ENCODE data around the gene TMEM151B.

Gene TMEM151B

GRCh38 chr6:44260451-44261297 lies 9.6 kb upstream of the TMEM151B start:
- Histone ChIP-seq H3K27me3 (ENCODE audit: insufficient read depth, poor library complexity, severe bottlenecking) (no peaks in the 10 kb centered on the region), H3K4me3 (ENCODE audit: severe bottlenecking) (no peak overlapping the region), H3K27ac (ENCODE audit: poor library complexity, severe bottlenecking) (no peak overlapping the region), H3K9me3 (ENCODE audit: severe bottlenecking) (no peaks in the 10 kb centered on the region), H3K36me3 (ENCODE audit: low read depth) (peaks cover 5% of the 10 kb centered on the region), H3K4me1 (ENCODE audit: insufficient read depth, poor library complexity, severe bottlenecking) (peaks cover 24% of the 10 kb centered on the region)
- ATAC-seq (ENCODE audit: low read depth) (no peak), DNase-seq (ENCODE audit: low spot score) (no peak)
- no peak for TF ChIP-seq CTCF (IDR thresholded peaks at IDR 0.05; ENCODE audit: poor library complexity, severe bottlenecking)

- no peak overlapping the region for H3K27ac ChIP-seq (ENCODE audit: poor library complexity, severe bottlenecking)
- ATAC-seq (ENCODE audit: low read depth) (no peak), DNase-seq (ENCODE audit: low spot score) (no peak)
- no peaks in the 10 kb centered on the region for H3K36me3 ChIP-seq (ENCODE audit: low read depth)
- peaks cover 18% of the 10 kb centered on the region for H3K4me1 ChIP-seq (ENCODE audit: insufficient read depth, poor library complexity, severe bottlenecking)
- TF ChIP-seq CTCF (IDR thresholded peaks at IDR 0.05; ENCODE audit: poor library complexity, severe bottlenecking) = no peak
- no peaks in the 10 kb centered on the region for H3K27me3 ChIP-seq (ENCODE audit: insufficient read depth, poor library complexity, severe bottlenecking)
- H3K4me3 ChIP-seq (ENCODE audit: severe bottlenecking) = no peak overlapping the region
- no peaks in the 10 kb centered on the region for H3K9me3 ChIP-seq (ENCODE audit: severe bottlenecking)
Measured at GRCh38 chr6:44261581-44261980, 8.7 kb upstream of the TMEM151B start.

GRCh38 chr6:44262467-44263353 lies 7.5 kb upstream of the TMEM151B start:
- no peaks in the 10 kb centered on the region for H3K36me3 ChIP-seq (ENCODE audit: low read depth)
- no peak overlapping the region for H3K4me3 ChIP-seq (ENCODE audit: severe bottlenecking)
- no peaks in the 10 kb centered on the region for H3K9me3 ChIP-seq (ENCODE audit: severe bottlenecking)
- DNase-seq (ENCODE audit: low spot score) = no peak
- no peak for TF ChIP-seq CTCF (IDR thresholded peaks at IDR 0.05; ENCODE audit: poor library complexity, severe bottlenecking)
- H3K27ac ChIP-seq (ENCODE audit: poor library complexity, severe bottlenecking) = no peak overlapping the region
- H3K27me3 ChIP-seq (ENCODE audit: insufficient read depth, poor library complexity, severe bottlenecking) = no peaks in the 10 kb centered on the region
- H3K4me1 ChIP-seq (ENCODE audit: insufficient read depth, poor library complexity, severe bottlenecking) = peaks cover 18% of the 10 kb centered on the region
- ATAC-seq (ENCODE audit: low read depth) = no peak

DNA sequence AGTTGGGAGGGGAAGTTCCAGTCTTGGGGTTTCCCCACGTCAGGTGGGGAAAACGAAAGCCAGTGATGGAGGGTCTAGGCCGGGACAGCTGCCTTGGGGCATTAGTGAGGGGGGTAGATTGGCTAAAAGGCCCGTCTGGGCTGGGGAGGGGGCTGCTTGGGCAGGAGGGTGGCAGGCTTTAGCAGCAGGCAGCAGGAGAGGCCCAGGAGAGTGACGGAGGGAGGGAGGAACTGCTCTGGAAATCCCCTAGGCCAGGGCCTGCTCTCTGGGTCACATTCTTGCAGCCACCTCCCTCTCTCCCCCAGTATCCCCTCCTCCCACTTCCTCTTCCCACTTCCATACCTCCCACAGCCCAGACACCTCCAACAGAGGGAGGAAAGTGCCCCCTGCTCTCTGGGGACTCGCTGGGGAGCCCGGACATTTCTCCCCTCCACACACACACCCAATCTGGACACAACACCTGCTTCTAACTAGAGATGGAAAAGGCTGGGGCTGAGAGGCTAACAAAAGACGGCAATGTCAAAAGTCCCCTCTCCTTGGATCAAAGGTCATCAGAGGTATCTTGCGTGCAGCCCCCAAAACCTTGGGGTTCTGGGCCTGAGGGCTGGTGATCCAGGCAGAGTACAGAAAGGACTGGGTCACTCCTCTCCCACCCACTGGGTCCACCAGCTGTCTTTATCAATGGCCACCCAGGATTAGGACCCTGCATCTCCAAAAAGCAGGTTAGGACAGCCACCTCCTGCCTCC lies 6.7 kb upstream of the TMEM151B start:
- no peak overlapping the region for H3K27ac ChIP-seq (ENCODE audit: poor library complexity, severe bottlenecking)
- DNase-seq (ENCODE audit: low spot score) (no peak), ATAC-seq (ENCODE audit: low read depth) (peak; percentile 24; the same call in 1 of the 3 replicates)
- H3K9me3 ChIP-seq (ENCODE audit: severe bottlenecking) = no peaks in the 10 kb centered on the region
- H3K4me3 ChIP-seq (ENCODE audit: severe bottlenecking) = no peak overlapping the region
- H3K36me3 ChIP-seq (ENCODE audit: low read depth) = no peaks in the 10 kb centered on the region
- peaks cover 18% of the 10 kb centered on the region for H3K4me1 ChIP-seq (ENCODE audit: insufficient read depth, poor library complexity, severe bottlenecking)
- H3K27me3 ChIP-seq (ENCODE audit: insufficient read depth, poor library complexity, severe bottlenecking) = no peaks in the 10 kb centered on the region
- no peak for TF ChIP-seq CTCF (IDR thresholded peaks at IDR 0.05; ENCODE audit: poor library complexity, severe bottlenecking)
